PFSK-1 (cell line): ENCODE results near the gene NANOGP8.

ENCODE experiments used
- FOXP2 ChIP-seq: optimal IDR thresholded peaks from 2 replicates; pipeline ENCODE3; 2011; ENCODE audit warnings: borderline replicate concordance, control low read depth, inconsistent platforms; ENCODE audit not compliant: insufficient read depth; ENCODE audit errors: extremely low read length, extremely low read depth
- POLR2AphosphoS5 ChIP-seq: IDR thresholded peaks from 2 replicates; pipeline ENCODE4 v1.6.1; 2012; ENCODE audit warnings: low read depth, mild to moderate bottlenecking, control low read depth, low read length, moderate library complexity
- REST ChIP-seq, 2 experiments: IDR thresholded peaks; 2 replicates each; pipeline versions ENCODE4 v1.6.1 to v1.8.0; 2011 to 2012; ENCODE audit warnings: low read depth in 2 of 2, low read length in 2 of 2, control low read depth in 1 of 2, inconsistent platforms in 1 of 2, mild to moderate bottlenecking in 1 of 2, moderate library complexity in 1 of 2; ENCODE audit not compliant: insufficient read depth in 1 of 2
- SIN3A ChIP-seq: IDR thresholded peaks from 2 replicates; pipeline ENCODE4 v1.6.1; 2012; ENCODE audit warnings: mild to moderate bottlenecking, low read length, moderate library complexity, borderline replicate concordance; ENCODE audit not compliant: insufficient read depth
- TAF1 ChIP-seq: IDR thresholded peaks from 2 replicates; pipeline ENCODE4 v1.6.1; 2012; ENCODE audit warnings: low read length, control low read depth, borderline replicate concordance; ENCODE audit not compliant: insufficient read depth

Gene NANOGP8

GRCh38 chr15:35071106-35071505 lies 14.0 kb downstream of the NANOGP8 start:
- no peak for TF ChIP-seq FOXP2
- no peak for TF ChIP-seq REST (IDR thresholded peaks at IDR 0.05; ENCODE audit: insufficient read depth in 1 of 2, low read depth in 2 of 2, low read length in 2 of 2)
- TF ChIP-seq TAF1: no peak
- TF ChIP-seq POLR2AphosphoS5: no peak
- TF ChIP-seq SIN3A: no peak

- TF ChIP-seq TAF1: no peak
- TF ChIP-seq POLR2AphosphoS5: no peak
- no peak for TF ChIP-seq SIN3A
These were observed 16.1 kb downstream of the NANOGP8 start for GRCh38 chr15:35068846-35069475.

- TF ChIP-seq POLR2AphosphoS5: no peak
- TF ChIP-seq REST (IDR thresholded peaks at IDR 0.05; ENCODE audit: insufficient read depth in 1 of 2, low read depth in 2 of 2, low read length in 2 of 2): no peak
- no peak for TF ChIP-seq TAF1
- TF ChIP-seq SIN3A: no peak
- TF ChIP-seq FOXP2: no peak
These were observed 17.4 kb downstream of the NANOGP8 start for GRCh38 chr15:35067496-35068347.

- TF ChIP-seq TAF1 (no peak), SIN3A (no peak), REST (IDR thresholded peaks at IDR 0.05; ENCODE audit: insufficient read depth in 1 of 2, low read depth in 2 of 2, low read length in 2 of 2) (no peak), POLR2AphosphoS5 (no peak), FOXP2 (no peak)
These were observed 19.0 kb downstream of the NANOGP8 start for GRCh38 chr15:35066094-35066493.

GRCh38 chr15:35064576-35065190 lies 20.4 kb downstream of the NANOGP8 start:
- TF ChIP-seq FOXP2: no peak
- TF ChIP-seq POLR2AphosphoS5: no peak
- TF ChIP-seq SIN3A: no peak
- no peak for TF ChIP-seq REST (IDR thresholded peaks at IDR 0.05; ENCODE audit: insufficient read depth in 1 of 2, low read depth in 2 of 2, low read length in 2 of 2)
- TF ChIP-seq TAF1: no peak
